Uterine smooth muscle cell (primary cell): Measurements from ENCODE around the gene IL22. TPM values are rescaled to one million over a fixed set of nuclear protein-coding genes. Genes with fewer than 3 reads are reported as not detected.

Experiments
- total RNA-seq: library from RNA; depleted of rRNA; stranded (reverse); fragments of >200 nt; gene quantifications from 2 replicates; pipeline ENCODE4 v1.2.3, GENCODE V29; 2014

The IL22 gene, protein sequence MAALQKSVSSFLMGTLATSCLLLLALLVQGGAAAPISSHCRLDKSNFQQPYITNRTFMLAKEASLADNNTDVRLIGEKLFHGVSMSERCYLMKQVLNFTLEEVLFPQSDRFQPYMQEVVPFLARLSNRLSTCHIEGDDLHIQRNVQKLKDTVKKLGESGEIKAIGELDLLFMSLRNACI
- not detected in 2 replicates for total RNA-seq

DNA sequence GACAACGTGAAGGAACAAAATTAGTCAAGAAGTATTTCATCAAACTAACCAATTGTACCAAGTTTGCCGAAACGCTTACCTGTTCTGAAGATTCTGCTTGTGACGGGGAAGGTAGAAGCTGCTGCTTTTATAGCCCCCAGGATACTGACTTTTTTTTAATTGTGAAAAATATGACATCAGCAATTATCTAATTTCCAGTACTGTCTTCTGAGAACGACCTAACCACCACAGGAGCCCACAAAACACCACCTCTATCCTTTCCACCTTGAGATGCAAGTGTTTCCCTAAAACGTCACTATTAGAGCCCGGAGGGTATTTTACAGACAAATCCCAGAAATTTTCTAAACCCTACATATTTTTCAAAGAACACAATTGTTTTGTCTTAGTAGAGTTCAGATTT lies at the start of gene IL22:
Gene IL22, minus strand, starts transcription at position 101 of the 400 bp plus-strand sequence. CDS start 156 bp downstream, outside the sequence.

GRCh38 chr12:68225576-68226476 lies 27.6 kb downstream of the IL22 start, which contains the start of gene IL26:
IL26 (minus strand) TSS chr12:68225810; CDS start chr12:68225756, 54 bp downstream.

Other genes with a start within 250 kb of the IL22 start
- not detected in 2 replicates for gene IFNG, start 93.9 kb downstream of the IL22 start, total RNA-seq
- gene IL26, start 27.8 kb downstream of the IL22 start, total RNA-seq = not detected in 2 replicates
- 21.6 and 22.4 TPM in 2 replicates for gene MDM1, start 78.8 kb upstream of the IL22 start, total RNA-seq